DND-41 (cell line): ENCODE measurements around the gene HSPA12B.
A peak's percentile ranks its signal among the peaks of the same experiment; 100 is the strongest.

Experiments
- EZH2 ChIP-seq: IDR thresholded peaks from 3 replicates; pipeline ENCODE4 v1.6.1; 2012; ENCODE audit warnings: borderline replicate concordance, low read depth, mild to moderate bottlenecking, moderate library complexity, low read length, inconsistent platforms; ENCODE audit not compliant: severe bottlenecking
- TF ChIP-seq, protein P1 (sequence below): IDR thresholded peaks from 2 replicates; pipeline ENCODE4 v1.5.1; 2012; ENCODE audit warnings: borderline replicate concordance, low read length, moderate library complexity, mild to moderate bottlenecking; ENCODE audit not compliant: poor library complexity, severe bottlenecking; ENCODE audit errors: extremely low read depth

DNA sequence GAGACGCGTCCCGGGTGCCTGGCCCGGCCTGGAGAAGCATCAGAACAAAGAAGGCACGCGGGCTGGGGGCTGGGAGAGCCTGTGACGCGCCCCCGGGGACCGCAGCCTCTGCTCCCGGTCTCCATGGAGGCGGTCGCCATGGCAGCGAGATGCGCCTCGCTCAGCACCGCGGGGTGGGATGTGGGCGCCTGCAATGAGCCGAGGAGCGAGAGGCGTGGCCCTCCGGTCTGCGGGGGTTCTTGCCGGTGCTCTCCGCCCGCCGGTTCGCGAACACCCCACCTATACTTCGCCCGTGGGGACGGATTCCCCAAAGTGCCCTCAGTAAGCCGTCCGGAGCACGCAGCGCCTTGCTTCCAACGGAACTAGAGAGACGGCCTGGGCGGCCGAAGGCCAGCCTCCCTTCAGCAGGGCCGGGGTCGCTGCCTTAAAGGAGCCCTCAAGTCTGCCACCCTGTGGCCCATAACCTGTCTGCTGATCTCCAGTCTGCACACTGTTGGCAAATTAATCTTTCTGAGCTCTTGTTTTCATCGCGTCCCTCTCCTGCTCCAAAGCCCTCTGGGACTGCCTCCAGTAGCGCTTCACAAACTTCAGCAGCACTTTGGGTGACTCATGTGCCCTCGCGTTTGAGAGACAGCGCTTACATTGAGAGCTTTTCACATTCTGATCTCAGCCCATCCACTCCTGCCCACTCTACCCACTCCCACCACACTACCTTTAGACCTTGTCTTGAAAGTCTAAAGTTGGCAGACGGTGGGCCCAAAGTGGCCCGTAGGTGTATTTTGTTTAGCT is 36.1 kb downstream of the HSPA12B start:
- TF ChIP-seq EZH2, result no peak
- TF ChIP-seq, protein P1, sequence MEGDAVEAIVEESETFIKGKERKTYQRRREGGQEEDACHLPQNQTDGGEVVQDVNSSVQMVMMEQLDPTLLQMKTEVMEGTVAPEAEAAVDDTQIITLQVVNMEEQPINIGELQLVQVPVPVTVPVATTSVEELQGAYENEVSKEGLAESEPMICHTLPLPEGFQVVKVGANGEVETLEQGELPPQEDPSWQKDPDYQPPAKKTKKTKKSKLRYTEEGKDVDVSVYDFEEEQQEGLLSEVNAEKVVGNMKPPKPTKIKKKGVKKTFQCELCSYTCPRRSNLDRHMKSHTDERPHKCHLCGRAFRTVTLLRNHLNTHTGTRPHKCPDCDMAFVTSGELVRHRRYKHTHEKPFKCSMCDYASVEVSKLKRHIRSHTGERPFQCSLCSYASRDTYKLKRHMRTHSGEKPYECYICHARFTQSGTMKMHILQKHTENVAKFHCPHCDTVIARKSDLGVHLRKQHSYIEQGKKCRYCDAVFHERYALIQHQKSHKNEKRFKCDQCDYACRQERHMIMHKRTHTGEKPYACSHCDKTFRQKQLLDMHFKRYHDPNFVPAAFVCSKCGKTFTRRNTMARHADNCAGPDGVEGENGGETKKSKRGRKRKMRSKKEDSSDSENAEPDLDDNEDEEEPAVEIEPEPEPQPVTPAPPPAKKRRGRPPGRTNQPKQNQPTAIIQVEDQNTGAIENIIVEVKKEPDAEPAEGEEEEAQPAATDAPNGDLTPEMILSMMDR, result peak; percentile 78
